Stimulated activated CD4-positive, alpha-beta T cell treated with anti-CD3 and anti-CD28 coated beads, Interleukin-15, amount 100 ng/mL, for 48 hours (primary cell): ENCODE measurements around the gene ST8SIA1.
"Not testable (repeated sequence)": the region's sequence is repeated elsewhere in the genome, so short reads cannot be mapped to it uniquely, and the experiment has no call there.

Experiments
- DNase-seq, 2 donors: peaks; one replicate each; pipeline ENCODE4 v3.0.0-alpha.2; 2020; ENCODE audit warnings: low read depth in 2 of 2

Gene ST8SIA1

DNA sequence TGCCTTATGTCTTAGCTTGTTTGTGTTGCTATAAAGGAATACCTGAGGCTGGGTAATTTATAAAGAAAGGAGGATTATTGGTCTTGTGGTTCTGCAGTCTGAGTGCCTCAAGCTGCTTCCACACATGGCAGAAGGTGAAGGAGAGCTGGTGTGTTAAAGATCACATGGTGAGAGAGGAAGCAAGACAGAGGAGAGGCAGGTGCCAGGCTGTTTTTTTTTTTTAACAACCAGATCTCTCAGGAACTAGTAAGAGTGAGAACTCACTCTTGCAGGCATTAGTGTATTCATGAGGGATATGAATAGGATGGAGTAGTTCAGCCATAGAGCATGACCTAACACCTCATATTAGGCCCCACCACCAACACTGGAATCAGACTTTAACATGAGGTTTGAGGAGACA lies 165.1 kb downstream of the ST8SIA1 start:
- DNase-seq, result no peak

DNA sequence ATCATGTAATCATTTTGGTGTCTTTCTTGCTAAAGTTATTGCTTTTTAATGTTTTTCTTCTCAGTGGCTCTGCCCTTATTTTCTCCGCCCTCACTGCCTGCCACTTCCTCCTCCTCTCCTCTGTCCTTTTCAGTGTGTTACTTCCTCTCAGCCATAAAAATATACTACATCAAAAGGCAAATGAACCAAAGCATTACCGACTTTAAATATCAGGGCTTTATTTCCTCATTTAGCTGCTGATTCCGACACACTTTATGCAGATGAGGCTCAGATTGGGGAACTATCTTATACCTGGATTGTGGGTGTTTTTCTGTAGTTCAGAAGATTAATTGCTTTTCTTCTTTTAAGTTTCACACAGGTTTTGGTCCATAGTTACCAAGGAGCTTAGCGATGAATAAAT lies 170.4 kb downstream of the ST8SIA1 start:
- no peak for DNase-seq

DNA sequence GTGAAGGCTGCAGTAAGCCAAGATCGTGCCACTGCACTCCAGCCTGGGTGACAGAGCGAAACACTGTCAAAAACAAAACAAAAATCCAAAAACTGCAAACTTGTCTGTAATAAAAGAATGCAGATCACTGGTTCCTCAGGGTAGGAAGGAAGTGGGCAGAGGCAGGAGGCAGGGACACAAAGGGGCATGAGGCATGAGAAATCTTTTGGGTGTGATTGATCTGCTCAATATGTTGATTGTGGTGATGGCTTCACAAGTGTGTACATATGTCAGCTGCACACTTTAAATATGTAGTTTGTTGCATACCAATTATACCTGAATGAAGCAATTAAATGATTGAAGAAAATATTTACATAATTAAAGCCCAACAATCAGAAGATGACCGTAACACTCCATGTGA lies 170.9 kb downstream of the ST8SIA1 start:
- no peak for DNase-seq

DNA sequence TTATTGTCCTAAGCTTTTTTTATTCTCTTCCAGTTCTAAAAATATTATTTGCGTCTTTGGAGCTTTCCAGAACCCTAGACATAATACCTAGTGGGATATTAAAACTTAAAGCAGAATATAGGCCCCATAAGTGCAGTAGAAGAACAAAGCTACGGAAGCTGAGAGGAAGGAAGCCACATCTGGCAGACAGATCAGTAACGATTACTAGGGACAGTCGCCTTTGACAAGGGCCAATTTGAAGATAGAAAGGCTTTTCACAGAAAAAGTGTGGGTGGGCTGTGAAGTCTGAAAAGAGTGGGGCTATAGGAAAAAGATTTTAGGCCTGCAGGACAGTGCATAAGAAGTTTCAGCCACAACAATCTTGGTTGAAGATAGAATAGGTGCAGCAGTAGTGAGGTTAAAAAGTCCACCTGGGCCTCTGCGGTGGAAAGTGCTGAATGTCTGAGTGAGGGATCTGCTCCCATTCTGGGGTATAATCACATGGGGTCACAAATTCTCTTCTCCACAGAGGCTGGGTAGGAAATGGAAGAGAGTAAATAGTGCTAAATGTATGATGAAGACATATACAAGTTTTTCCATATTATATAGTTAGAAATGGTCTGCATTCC lies 174.0 kb downstream of the ST8SIA1 start:
- no peak for DNase-seq

DNA sequence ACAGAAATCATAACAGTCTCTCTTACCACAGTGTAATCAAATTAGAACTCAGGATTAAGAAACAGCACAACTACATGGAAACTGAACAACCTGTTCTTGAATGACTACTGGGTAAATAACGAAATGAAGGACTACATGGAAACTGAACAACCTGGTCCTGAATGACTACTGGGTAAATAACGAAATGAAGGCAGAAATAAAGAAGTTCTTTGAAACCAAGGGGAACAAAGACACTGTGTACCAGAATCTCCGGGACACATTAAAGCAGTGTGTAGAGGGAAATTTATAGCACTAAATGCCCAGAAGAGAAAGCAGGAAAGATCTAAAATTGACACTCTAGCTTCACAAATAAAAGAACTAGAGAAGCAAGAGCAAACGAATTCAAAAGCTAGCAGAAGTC lies 185.2 kb downstream of the ST8SIA1 start:
- DNase-seq, result not testable (repeated sequence)

DNA sequence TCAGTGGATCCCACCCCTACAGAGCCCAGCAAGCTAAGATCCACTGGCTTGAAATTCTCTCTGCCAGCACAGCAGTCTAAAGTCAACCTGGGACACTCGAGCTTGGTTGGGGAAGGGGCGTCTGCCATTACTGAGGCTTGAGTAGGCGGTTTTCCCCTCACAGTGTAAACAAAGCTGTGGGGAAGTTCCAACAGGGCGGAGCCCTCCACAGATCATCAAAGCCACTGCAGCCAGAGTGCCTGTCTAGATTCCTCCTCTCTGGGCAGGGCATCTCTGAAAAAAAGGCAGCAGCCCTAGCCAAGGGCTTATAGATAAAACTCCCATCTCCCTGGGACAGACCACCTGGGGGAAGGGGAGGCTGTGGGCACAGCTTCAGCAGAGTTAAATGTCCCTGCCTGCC lies 187.8 kb downstream of the ST8SIA1 start:
- DNase-seq, result not testable (repeated sequence)
